IMR-90 (cell line): ENCODE data around the gene QKI. TPM values are rescaled to one million over a fixed set of nuclear protein-coding genes. Genes with fewer than 3 reads are reported as not detected.

ENCODE experiments used
- ATAC-seq: fragments of 200-7000 bp; cut with Tn5 transposase; 2 replicates; pipeline ENCODE4 v1.9.1; 2020; ENCODE audit warnings: low read depth, mild to moderate bottlenecking, moderate library complexity
- BruUV-seq: library from RNA; stranded (reverse); fragments of 400-500 nt; replicated peaks from 2 replicates; lab custom pipeline; 2021; lab: Mats Ljungman, UMichigan
- CTCF ChIA-PET: fragments of 300-600 bp; formaldehyde crosslinking; extraction: SDS; loops from one replicate; lab custom pipeline; 2021; ENCODE audit warnings: antibody characterized with exemption; lab: Yijun Ruan, JAX
- POLR2A ChIA-PET: fragments of 300-600 bp; sonication (Branson Sonifier 250); formaldehyde crosslinking; loops from one replicate; lab custom pipeline; 2022; ENCODE audit warnings: antibody characterized with exemption; ENCODE audit not compliant: unreplicated experiment; lab: Charles Lee
- DNase-seq: peaks from one replicate; pipeline ENCODE4 v3.0.0; 2013
- H2AFZ ChIP-seq: replicated peaks from 2 replicates; pipeline ENCODE3; 2013; ENCODE audit warnings: low read length, mild to moderate bottlenecking; ENCODE audit not compliant: poor library complexity
- H2AK5ac ChIP-seq: 2 replicates; pipeline ENCODE4 v1.6.1; 2013; ENCODE audit warnings: low read depth, low read length, inconsistent platforms
- H2AK9ac ChIP-seq: replicated peaks from 2 replicates; pipeline ENCODE3; 2013; ENCODE audit warnings: mild to moderate bottlenecking, low read depth, low read length, moderate library complexity; ENCODE audit not compliant: poor library complexity
- H2BK120ac ChIP-seq: 2 replicates; pipeline ENCODE4 v1.6.1; 2013; ENCODE audit warnings: low read depth, low read length, inconsistent platforms
- H2BK15ac ChIP-seq: 3 replicates; pipeline ENCODE4 v1.6.1; 2013; ENCODE audit warnings: low read depth, low read length, inconsistent platforms
- H2BK20ac ChIP-seq: 2 replicates; pipeline ENCODE4 v1.6.1; 2013; ENCODE audit warnings: low read depth, mild to moderate bottlenecking, inconsistent platforms, low read length, moderate library complexity
- H2BK5ac ChIP-seq: 2 replicates; pipeline ENCODE4 v1.6.1; 2013; ENCODE audit warnings: mild to moderate bottlenecking, low read depth, low read length, inconsistent platforms; ENCODE audit not compliant: poor library complexity, severe bottlenecking
- H3K14ac ChIP-seq: replicated peaks from 2 replicates; pipeline ENCODE4 v1.6.1; 2013; ENCODE audit warnings: low read depth, low read length, inconsistent platforms
- H3K18ac ChIP-seq: 2 replicates; pipeline ENCODE4 v1.6.1; 2013; ENCODE audit warnings: low read depth, low read length, control low read depth
- H3K23ac ChIP-seq: 2 replicates; pipeline ENCODE4 v1.6.1; 2013; ENCODE audit warnings: low read depth, low read length, inconsistent platforms
- H3K27ac ChIP-seq: 2 replicates; pipeline ENCODE4 v1.5.1; 2013; ENCODE audit warnings: mild to moderate bottlenecking, control low read depth, low read length; ENCODE audit not compliant: insufficient read depth
- H3K27me3 ChIP-seq: 2 replicates; pipeline ENCODE4 v1.6.1; 2013; ENCODE audit warnings: low read length; ENCODE audit not compliant: control insufficient read depth, insufficient read depth
- H3K36me3 ChIP-seq: 2 replicates; pipeline ENCODE4 v1.6.1; 2013; ENCODE audit warnings: low read length, mixed read lengths; ENCODE audit not compliant: control insufficient read depth, insufficient read depth
- H3K4ac ChIP-seq: 2 replicates; pipeline ENCODE4 v1.6.1; 2013; ENCODE audit warnings: low read depth, low read length, inconsistent platforms
- H3K4me1 ChIP-seq: 2 replicates; pipeline ENCODE4 v1.6.1; 2013; ENCODE audit warnings: low read length, mixed read lengths; ENCODE audit not compliant: control insufficient read depth, insufficient read depth
- H3K4me2 ChIP-seq: 2 replicates; pipeline ENCODE4 v1.6.1; 2013; ENCODE audit warnings: low read depth, mild to moderate bottlenecking, control low read depth, low read length, moderate library complexity
- H3K4me3 ChIP-seq: 2 replicates; pipeline ENCODE4 v1.5.1; 2013; ENCODE audit warnings: low read depth, mild to moderate bottlenecking, control low read depth, low read length, moderate library complexity; ENCODE audit not compliant: insufficient read depth
- H3K56ac ChIP-seq: 2 replicates; pipeline ENCODE4 v1.6.1; 2013; ENCODE audit warnings: low read length, inconsistent platforms; ENCODE audit not compliant: insufficient read depth; ENCODE audit errors: extremely low read depth
- H3K79me1 ChIP-seq, 2 experiments: 2 replicates each; pipeline ENCODE4 v1.6.1; 2013; ENCODE audit warnings: low read length in 2 of 2, inconsistent platforms in 1 of 2, low read depth in 1 of 2
- H3K9ac ChIP-seq: 2 replicates; pipeline ENCODE4 v1.6.1; 2013; ENCODE audit warnings: low read depth, low read length, control low read depth
- H3K9me1 ChIP-seq: 2 replicates; pipeline ENCODE4 v1.6.1; 2013; ENCODE audit warnings: low read length, inconsistent platforms; ENCODE audit not compliant: insufficient read depth
- H3K9me3 ChIP-seq: 2 replicates; pipeline ENCODE4 v1.6.1; 2013; ENCODE audit warnings: low read length; ENCODE audit not compliant: control insufficient read depth, insufficient read depth
- H4K20me1 ChIP-seq: 2 replicates; pipeline ENCODE4 v1.6.1; 2013; ENCODE audit warnings: low read length, inconsistent platforms; ENCODE audit not compliant: insufficient read depth
- H4K5ac ChIP-seq: 2 replicates; pipeline ENCODE4 v1.6.1; 2013; ENCODE audit warnings: mild to moderate bottlenecking, low read depth, low read length, control low read depth
- H4K8ac ChIP-seq, 2 experiments: 2 replicates each; pipeline ENCODE4 v1.6.1; 2013; ENCODE audit warnings: low read depth in 2 of 2, low read length in 2 of 2, control low read depth in 1 of 2, inconsistent platforms in 1 of 2
- H4K91ac ChIP-seq: 2 replicates; pipeline ENCODE4 v1.6.1; 2013; ENCODE audit warnings: low read depth, low read length, inconsistent platforms; ENCODE audit not compliant: insufficient read depth
- BHLHE40 ChIP-seq: fragments of 150-350 bp; IDR thresholded peaks from 2 replicates; pipeline ENCODE4 v1.6.1; 2016; ENCODE audit warnings: mild to moderate bottlenecking, low read depth, low read length
- CEBPB ChIP-seq: IDR thresholded peaks from 2 replicates; pipeline ENCODE4 v1.6.1; 2012; ENCODE audit warnings: low read depth, low read length, improper control_type of control experiment
- CHD1 ChIP-seq: IDR thresholded peaks from 2 replicates; pipeline ENCODE4 v1.6.1; 2012; ENCODE audit warnings: low read depth, low read length, improper control_type of control experiment
- CTCF ChIP-seq: conservative IDR thresholded peaks from 2 replicates; pipeline ENCODE4 v1.5.1; 2012; ENCODE audit warnings: mild to moderate bottlenecking, low read depth, low read length, improper control_type of control experiment
- FOS ChIP-seq: fragments of 150-350 bp; IDR thresholded peaks from 2 replicates; pipeline ENCODE4 v1.6.1; 2016; ENCODE audit warnings: low read depth, low read length
- POLR2A ChIP-seq: IDR thresholded peaks from 2 replicates; pipeline ENCODE4 v1.6.1; 2012; ENCODE audit warnings: mild to moderate bottlenecking, low read depth, low read length
- RCOR1 ChIP-seq: IDR thresholded peaks from 2 replicates; pipeline ENCODE4 v1.6.1; 2012; ENCODE audit warnings: mild to moderate bottlenecking, low read length, improper control_type of control experiment; ENCODE audit not compliant: insufficient replicate concordance
- RFX5 ChIP-seq: IDR thresholded peaks from 2 replicates; pipeline ENCODE4 v1.8.0; 2012; ENCODE audit warnings: low read depth, mild to moderate bottlenecking, low read length, moderate library complexity
- USF2 ChIP-seq: fragments of 150-350 bp; IDR thresholded peaks from 2 replicates; pipeline ENCODE4 v1.6.1; 2017; ENCODE audit warnings: mild to moderate bottlenecking, antibody characterized with exemption, low read length, low read depth
- WGBS, 2 experiments: methylation state at CpG; one replicate each; pipeline versions ENCODE4 v1.1.5 to v1.1.7; 2013; ENCODE audit warnings: missing lambda C conversion rate in 2 of 2; ENCODE audit not compliant: insufficient read length in 1 of 2; ENCODE audit errors: extremely low coverage in 2 of 2; 5-methylcytosine and 5-hydroxymethylcytosine counted together
- dilution Hi-C: fragments of 300-500 bp; cut with HindIII; formaldehyde crosslinking; loops from one replicate; pipeline ENCODE4 v1.14.3; 2018; ENCODE audit warnings: low sequenced_read_pairs; ENCODE audit not compliant: unreplicated experiment
- in situ Hi-C: fragments of 300-500 bp; cut with MboI; formaldehyde crosslinking; loops from 3 replicates; pipeline ENCODE4 v1.14.3; 2019; ENCODE audit warnings: low sequenced_read_pairs, inconsistent platforms, mixed read lengths
- intact Hi-C: fragments of 100-400 bp; cut with micrococcal nuclease; formaldehyde crosslinking; loops from 2 replicates; pipeline ENCODE4 v1.10.0; 2022
- polyA plus RNA-seq, 3 experiments: library from polyadenylated mRNA; depleted of rRNA; stranded (reverse); fragments of >200 nt; gene quantifications; 2 replicates each; pipeline ENCODE4 v1.2.3, GENCODE V29; 2012; ENCODE audit warnings: low replicate concordance in 1 of 3
- total RNA-seq: library from RNA; depleted of rRNA; stranded (reverse); fragments of >200 nt; gene quantifications from 2 replicates; pipeline ENCODE4 v1.2.3, GENCODE V29; 2012

The QKI gene
- total and polyA plus RNA-seq, 2 of the 4 experiments (the other 2 are of a cell fraction), result 112 to 232 TPM

GRCh38 chr6:163474581-163474980 lies 60.1 kb downstream of the QKI start:
- POLR2A ChIA-PET, result no interaction called here
- dilution Hi-C loops, result no loop called here
- H4K20me1 ChIP-seq, result peaks cover 37% of the 10 kb centered on the region

More at GRCh38 chr6:163474581-163474980, 60.1 kb downstream of the QKI start:
- no peak overlapping the region for H2AK9ac ChIP-seq
- no peak overlapping the region for H3K9ac ChIP-seq
- no peak overlapping the region for H3K4ac ChIP-seq
- H3K4me3 ChIP-seq, result no peak overlapping the region
- DNase-seq (no peak), ATAC-seq (no peak)
- BruUV-seq, result no TSS peak
- H2AK5ac ChIP-seq, result no peak overlapping the region
- H3K14ac ChIP-seq, result no peak overlapping the region
- H3K27ac ChIP-seq, result no peak overlapping the region
- no peak overlapping the region for H3K23ac ChIP-seq
- no peak overlapping the region for H2BK20ac ChIP-seq
- H2BK5ac ChIP-seq, result no peak overlapping the region
- no peak overlapping the region for H3K18ac ChIP-seq
- WGBS, 2 experiments, result no CpG with 5 or more reads among the region's 2 CpGs
- H4K5ac ChIP-seq, result no peak overlapping the region
- TF ChIP-seq FOS, result no peak
- no peak for TF ChIP-seq POLR2A
- TF ChIP-seq RCOR1, result no peak
- no peak for TF ChIP-seq CEBPB
- no peak for TF ChIP-seq CTCF
- no peak for TF ChIP-seq BHLHE40
- no peak for TF ChIP-seq RFX5
- no peak for TF ChIP-seq CHD1
- TF ChIP-seq USF2, result no peak
- no peak overlapping the region for H2BK15ac ChIP-seq
- no peak overlapping the region for H3K4me2 ChIP-seq
- no peak overlapping the region for H3K56ac ChIP-seq
- H4K8ac ChIP-seq, result no peak overlapping the region
- peaks cover 17 to 39% of the 10 kb centered on the region in 2 experiments for H3K79me1 ChIP-seq
- H3K27me3 ChIP-seq, result no peaks in the 10 kb centered on the region
- no peak overlapping the region for H4K91ac ChIP-seq
- in situ Hi-C loops, result no loop called here
- 0 out of 2 replicates have a peak, but pooled peaks cover 1% of the 10 kb centered on the region for H3K4me1 ChIP-seq
- H3K9me3 ChIP-seq, result peaks cover 10% of the 10 kb centered on the region
- peaks cover 3% of the 10 kb centered on the region; the same call in 1 of the 2 replicates for H3K9me1 ChIP-seq
- intact Hi-C loops, result no loop called here
- peaks cover 11% of the 10 kb centered on the region for H3K36me3 ChIP-seq
- no peak overlapping the region for H2AFZ ChIP-seq
- CTCF ChIA-PET, result no interaction called here
- no peak overlapping the region for H2BK120ac ChIP-seq
